Endothelial cell (in vitro differentiated cells): ENCODE data around the gene MAPK6. TPM values are rescaled to one million over a fixed set of nuclear protein-coding genes. Genes with fewer than 3 reads are reported as not detected.

Experiments
- DNase-seq: peaks from one replicate; pipeline ENCODE4 v3.0.0; 2021; ENCODE audit warnings: low spot score
- H3K27ac Mint-ChIP-seq: one replicate; pipeline ENCODE4 v1.8.0; 2021; ENCODE audit warnings: mixed read lengths, inconsistent platforms; ENCODE audit not compliant: unreplicated experiment
- H3K27me3 Mint-ChIP-seq: one replicate; pipeline ENCODE4 v1.8.0; 2021; ENCODE audit warnings: mild to moderate bottlenecking, moderate library complexity, mixed read lengths, inconsistent platforms; ENCODE audit not compliant: unreplicated experiment
- H3K36me3 Mint-ChIP-seq: one replicate; pipeline ENCODE4 v1.8.0; 2021; ENCODE audit warnings: mild to moderate bottlenecking, low read depth, mixed read lengths, inconsistent platforms; ENCODE audit not compliant: unreplicated experiment
- H3K4me1 Mint-ChIP-seq: one replicate; pipeline ENCODE4 v1.8.0; 2021; ENCODE audit warnings: mild to moderate bottlenecking, mixed read lengths, inconsistent platforms; ENCODE audit not compliant: unreplicated experiment
- H3K4me3 Mint-ChIP-seq: one replicate; pipeline ENCODE4 v1.8.0; 2021; ENCODE audit warnings: mild to moderate bottlenecking, mixed read lengths, inconsistent platforms; ENCODE audit not compliant: unreplicated experiment
- H3K9me3 Mint-ChIP-seq: one replicate; pipeline ENCODE4 v1.8.0; 2021; ENCODE audit warnings: mixed read lengths, inconsistent platforms; ENCODE audit not compliant: unreplicated experiment
- total RNA-seq: library from RNA; stranded (reverse); fragmentation: NEBNext Ultra II Directional; extraction: Animal tissue kit (Norgen Biotek cat#: 25700); gene quantifications from one replicate; pipeline ENCODE4 v1.2.1, GENCODE V29; 2021; ENCODE audit not compliant: unreplicated experiment
- TF ChIP-seq, protein P1 (sequence below): fragments of 200-600 bp; sonication (generic); IDR thresholded peaks from one replicate; pipeline ENCODE4 v1.5.0; 2021; ENCODE audit warnings: antibody characterized with exemption; ENCODE audit not compliant: unreplicated experiment

Gene MAPK6
- total RNA-seq, 1 donor from 2014 or later, result 94.6 TPM

DNA sequence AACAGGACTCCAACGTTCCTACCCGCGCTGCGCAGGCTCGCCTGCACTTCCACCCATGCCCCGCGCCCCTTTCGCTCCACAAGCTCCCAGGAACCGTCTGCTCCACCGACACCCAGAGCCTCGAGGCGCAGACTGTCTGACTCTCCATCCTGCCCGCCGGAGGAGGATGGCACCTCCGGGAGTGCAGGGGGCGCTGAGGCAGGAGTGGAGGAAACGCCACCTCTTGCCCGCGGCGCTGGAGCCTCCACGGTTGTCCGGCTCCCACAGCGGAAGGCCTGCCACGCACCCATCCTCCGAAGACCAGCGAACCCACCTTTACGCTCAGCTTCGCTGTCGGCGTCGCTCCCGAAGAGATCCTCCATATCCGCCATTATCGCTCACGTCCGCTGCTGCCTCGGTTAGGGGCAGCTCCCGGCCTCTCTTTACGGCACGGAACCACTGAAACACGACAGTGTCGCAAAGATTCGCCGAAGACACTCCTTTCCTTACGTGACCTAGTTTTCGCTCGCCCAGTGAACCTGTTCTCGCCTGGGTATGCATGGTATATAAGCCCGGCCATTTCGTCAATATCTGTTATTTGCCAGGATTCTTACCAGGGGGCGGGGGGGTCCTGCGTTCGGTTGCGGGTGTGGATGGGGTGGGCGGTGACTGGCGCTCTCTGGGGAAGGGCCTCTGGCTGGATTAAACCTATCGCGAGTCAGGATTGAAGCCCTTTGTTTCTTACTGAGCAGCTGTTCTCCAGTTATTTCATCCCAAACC, 47.5 kb upstream of the MAPK6 start, which contains the start of gene LEO1:
Gene LEO1 (minus strand): TSS at position 404 of the 759 bp plus-strand sequence. CDS start 33 bp downstream, at position 371.
- TF ChIP-seq, protein P1, sequence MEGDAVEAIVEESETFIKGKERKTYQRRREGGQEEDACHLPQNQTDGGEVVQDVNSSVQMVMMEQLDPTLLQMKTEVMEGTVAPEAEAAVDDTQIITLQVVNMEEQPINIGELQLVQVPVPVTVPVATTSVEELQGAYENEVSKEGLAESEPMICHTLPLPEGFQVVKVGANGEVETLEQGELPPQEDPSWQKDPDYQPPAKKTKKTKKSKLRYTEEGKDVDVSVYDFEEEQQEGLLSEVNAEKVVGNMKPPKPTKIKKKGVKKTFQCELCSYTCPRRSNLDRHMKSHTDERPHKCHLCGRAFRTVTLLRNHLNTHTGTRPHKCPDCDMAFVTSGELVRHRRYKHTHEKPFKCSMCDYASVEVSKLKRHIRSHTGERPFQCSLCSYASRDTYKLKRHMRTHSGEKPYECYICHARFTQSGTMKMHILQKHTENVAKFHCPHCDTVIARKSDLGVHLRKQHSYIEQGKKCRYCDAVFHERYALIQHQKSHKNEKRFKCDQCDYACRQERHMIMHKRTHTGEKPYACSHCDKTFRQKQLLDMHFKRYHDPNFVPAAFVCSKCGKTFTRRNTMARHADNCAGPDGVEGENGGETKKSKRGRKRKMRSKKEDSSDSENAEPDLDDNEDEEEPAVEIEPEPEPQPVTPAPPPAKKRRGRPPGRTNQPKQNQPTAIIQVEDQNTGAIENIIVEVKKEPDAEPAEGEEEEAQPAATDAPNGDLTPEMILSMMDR, result no peak
- peak; percentile 84 for DNase-seq
- Mint-ChIP-seq H3K4me3 (peak within 1 kb of the TSS; percentile 96), H3K27me3 (peaks cover 7% of the 10 kb centered on the region), H3K36me3 (peaks cover 8% of the 10 kb centered on the region), H3K4me1 (peaks cover 13% of the 10 kb centered on the region), H3K9me3 (no peaks in the 10 kb centered on the region), H3K27ac (peak within 1 kb of the TSS; percentile 97)

DNA sequence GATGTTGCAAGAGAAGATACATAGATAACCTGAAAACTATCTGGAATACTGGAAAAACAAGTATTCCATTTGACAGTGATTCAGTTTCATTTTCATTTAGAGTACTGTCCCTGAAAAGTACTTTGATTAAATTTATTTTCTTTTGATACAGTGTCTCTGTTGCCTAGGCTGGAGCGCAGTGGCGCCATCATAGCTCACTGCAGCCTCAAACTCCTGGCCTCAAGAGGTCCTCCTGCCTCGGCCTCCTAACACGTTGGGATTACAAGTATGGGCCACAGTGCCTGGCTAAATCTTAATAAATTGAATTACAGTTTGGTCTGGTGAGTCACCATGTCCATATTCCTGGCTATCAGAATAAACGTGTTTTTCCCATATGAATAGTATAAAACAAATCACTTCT, 45.8 kb upstream of the MAPK6 start:
- TF ChIP-seq, protein P1, result no peak
- Mint-ChIP-seq H3K9me3 (no peaks in the 10 kb centered on the region), H3K27ac (no peak overlapping the region), H3K4me3 (no peak overlapping the region), H3K4me1 (peaks cover 13% of the 10 kb centered on the region), H3K36me3 (no peaks in the 10 kb centered on the region), H3K27me3 (peaks cover 7% of the 10 kb centered on the region)
- no peak for DNase-seq

DNA sequence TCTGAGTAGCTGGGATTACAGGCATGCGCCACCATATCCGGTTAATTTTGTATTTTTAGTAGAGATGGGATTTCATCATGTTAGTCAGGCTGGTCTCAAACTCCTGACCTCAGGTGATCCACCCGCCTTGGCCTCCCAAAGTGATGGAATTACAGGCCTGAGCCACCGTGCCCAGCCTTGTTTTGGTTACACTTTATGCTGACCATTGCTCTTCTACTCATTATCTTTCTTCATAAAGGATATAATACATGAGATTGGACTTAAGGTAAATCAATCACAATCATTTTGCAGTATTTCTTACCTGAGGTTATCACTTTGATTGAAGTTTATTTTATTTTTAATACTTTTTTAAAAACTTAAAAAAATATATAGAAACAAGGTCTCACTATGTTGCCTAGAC, 45.2 kb upstream of the MAPK6 start:
- H3K4me3 Mint-ChIP-seq, result no peak overlapping the region
- no peak for DNase-seq
- H3K4me1 Mint-ChIP-seq, result peaks cover 13% of the 10 kb centered on the region
- TF ChIP-seq, protein P1, result no peak
- no peaks in the 10 kb centered on the region for H3K9me3 Mint-ChIP-seq
- H3K27ac Mint-ChIP-seq, result no peak overlapping the region
- no peaks in the 10 kb centered on the region for H3K36me3 Mint-ChIP-seq
- peaks cover 7% of the 10 kb centered on the region for H3K27me3 Mint-ChIP-seq

DNA sequence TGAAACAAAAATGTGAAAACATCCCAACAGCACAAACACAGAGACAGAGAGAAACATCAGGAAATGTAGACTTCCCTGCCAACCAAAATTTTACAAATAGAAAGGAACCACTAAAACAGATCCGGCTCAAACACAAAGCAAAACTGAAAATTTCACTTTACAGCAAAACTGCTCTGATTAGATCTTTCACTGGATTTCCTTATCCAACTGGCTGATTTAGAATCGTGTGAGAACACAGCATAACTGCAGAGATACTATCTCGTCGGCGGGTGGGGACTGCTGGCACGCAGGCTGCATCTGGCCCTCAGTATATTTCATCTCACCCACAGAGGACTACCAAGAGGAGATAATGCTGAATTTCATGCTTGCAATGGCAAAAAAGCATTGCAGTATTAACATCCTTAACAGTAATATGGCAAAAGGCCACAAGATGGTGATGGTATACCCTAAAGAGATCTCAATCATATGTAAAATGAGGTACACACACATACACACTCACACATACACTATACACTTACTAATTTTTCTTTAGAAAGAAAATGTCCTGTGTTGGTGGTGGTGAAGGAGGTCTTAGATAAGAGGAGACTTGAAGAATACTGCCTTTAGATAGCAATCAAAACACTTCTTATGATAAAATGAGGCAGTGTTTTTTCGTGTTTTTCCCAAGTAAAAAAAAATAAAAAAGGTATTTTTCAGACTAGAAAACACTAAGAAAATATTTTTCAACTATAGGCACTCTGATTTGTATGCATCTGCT, 36.8 kb upstream of the MAPK6 start:
- H3K27me3 Mint-ChIP-seq, result peaks cover 4% of the 10 kb centered on the region
- TF ChIP-seq, protein P1, result peak; percentile 30
- peak overlapping the region; percentile 66 for H3K4me3 Mint-ChIP-seq
- no peaks in the 10 kb centered on the region for H3K9me3 Mint-ChIP-seq
- peaks cover 14% of the 10 kb centered on the region for H3K4me1 Mint-ChIP-seq
- peak; percentile 22 for DNase-seq
- peak overlapping the region; percentile 97 for H3K27ac Mint-ChIP-seq
- H3K36me3 Mint-ChIP-seq, result no peaks in the 10 kb centered on the region

DNA sequence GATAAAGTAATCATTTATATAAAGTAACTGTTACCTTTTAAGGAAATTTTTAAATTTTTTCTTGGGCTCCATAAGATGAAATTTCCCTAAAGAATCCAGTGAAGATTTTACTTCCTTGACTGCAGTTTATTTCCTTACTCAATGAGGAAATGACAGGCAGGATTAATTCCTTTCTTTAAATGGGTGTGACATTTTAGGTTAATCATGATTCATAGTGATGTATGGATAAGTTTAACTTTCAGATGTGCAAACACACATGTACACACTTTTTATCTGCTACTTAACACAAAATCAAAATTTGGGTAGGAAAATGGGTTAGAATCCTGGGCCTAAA, 36.3 kb upstream of the MAPK6 start:
- H3K4me3 Mint-ChIP-seq, result no peak overlapping the region
- DNase-seq, result no peak
- no peaks in the 10 kb centered on the region for H3K9me3 Mint-ChIP-seq
- no peak overlapping the region for H3K27ac Mint-ChIP-seq
- TF ChIP-seq, protein P1, result no peak
- H3K36me3 Mint-ChIP-seq, result no peaks in the 10 kb centered on the region
- H3K27me3 Mint-ChIP-seq, result peaks cover 4% of the 10 kb centered on the region
- peaks cover 14% of the 10 kb centered on the region for H3K4me1 Mint-ChIP-seq
